Activated naive CD8-positive, alpha-beta T cell treated with anti-CD3 and anti-CD28 coated beads for 36 hours (primary cell): ENCODE results near the gene MACF1. TPM values are rescaled to one million over a fixed set of nuclear protein-coding genes. Genes with fewer than 3 reads are reported as not detected.

Experiments used
- DNase-seq: peaks from one replicate; pipeline ENCODE4 v3.0.0; 2021
- H3K27ac Mint-ChIP-seq: one replicate; pipeline ENCODE4 v1.8.0; 2022; ENCODE audit warnings: mild to moderate bottlenecking, moderate library complexity, mixed read lengths
- H3K27me3 Mint-ChIP-seq: one replicate; pipeline ENCODE4 v1.8.0; 2022; ENCODE audit warnings: mild to moderate bottlenecking, mixed read lengths
- H3K36me3 Mint-ChIP-seq: one replicate; pipeline ENCODE4 v1.8.0; 2021; ENCODE audit warnings: mild to moderate bottlenecking, mixed read lengths
- H3K4me1 Mint-ChIP-seq: one replicate; pipeline ENCODE4 v1.8.0; 2021; ENCODE audit warnings: mixed read lengths
- H3K4me3 Mint-ChIP-seq: one replicate; pipeline ENCODE4 v1.8.0; 2022; ENCODE audit warnings: mild to moderate bottlenecking, moderate library complexity, mixed read lengths
- H3K9me3 Mint-ChIP-seq: one replicate; pipeline ENCODE4 v1.8.0; 2022; ENCODE audit warnings: mixed read lengths
- total RNA-seq, 2 experiments: library from RNA; stranded (reverse); gene quantifications; one replicate each; pipeline ENCODE4 v1.2.3, GENCODE V29; 2021

The MACF1 gene
- total RNA-seq, 2 experiments from 2014 or later = 114 to 130 TPM

- Mint-ChIP-seq H3K27ac (no peak overlapping the region), H3K36me3 (peaks cover 18% of the 10 kb centered on the region), H3K9me3 (no peaks in the 10 kb centered on the region), H3K4me3 (no peak overlapping the region), H3K27me3 (no peaks in the 10 kb centered on the region), H3K4me1 (peaks cover 6% of the 10 kb centered on the region)
- no peak for DNase-seq
These were observed 79.4 kb downstream of the MACF1 start for GRCh38 chr1:39283858-39284257.

DNA sequence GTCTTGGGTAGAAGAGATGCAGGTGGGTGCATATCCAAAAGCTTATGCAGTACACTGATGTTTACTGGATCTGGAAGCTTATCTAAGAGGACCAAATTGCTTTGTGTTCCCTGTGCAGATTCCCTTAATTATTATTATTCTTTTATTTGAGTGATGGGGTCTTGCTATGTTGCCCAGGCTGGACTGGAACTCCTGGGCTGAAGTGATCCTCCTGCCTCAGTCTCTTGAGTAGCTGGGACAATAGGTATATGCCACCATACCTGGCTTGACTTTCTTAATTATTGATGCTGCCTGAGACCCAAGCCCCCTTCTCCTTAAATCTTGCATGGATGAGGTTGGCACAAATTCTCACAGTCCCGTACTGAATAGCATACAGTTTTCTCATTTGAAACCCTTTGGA is 83.0 kb downstream of the MACF1 start:
- no peaks in the 10 kb centered on the region for H3K9me3 Mint-ChIP-seq
- no peak for DNase-seq
- H3K36me3 Mint-ChIP-seq = peaks cover 29% of the 10 kb centered on the region

DNA sequence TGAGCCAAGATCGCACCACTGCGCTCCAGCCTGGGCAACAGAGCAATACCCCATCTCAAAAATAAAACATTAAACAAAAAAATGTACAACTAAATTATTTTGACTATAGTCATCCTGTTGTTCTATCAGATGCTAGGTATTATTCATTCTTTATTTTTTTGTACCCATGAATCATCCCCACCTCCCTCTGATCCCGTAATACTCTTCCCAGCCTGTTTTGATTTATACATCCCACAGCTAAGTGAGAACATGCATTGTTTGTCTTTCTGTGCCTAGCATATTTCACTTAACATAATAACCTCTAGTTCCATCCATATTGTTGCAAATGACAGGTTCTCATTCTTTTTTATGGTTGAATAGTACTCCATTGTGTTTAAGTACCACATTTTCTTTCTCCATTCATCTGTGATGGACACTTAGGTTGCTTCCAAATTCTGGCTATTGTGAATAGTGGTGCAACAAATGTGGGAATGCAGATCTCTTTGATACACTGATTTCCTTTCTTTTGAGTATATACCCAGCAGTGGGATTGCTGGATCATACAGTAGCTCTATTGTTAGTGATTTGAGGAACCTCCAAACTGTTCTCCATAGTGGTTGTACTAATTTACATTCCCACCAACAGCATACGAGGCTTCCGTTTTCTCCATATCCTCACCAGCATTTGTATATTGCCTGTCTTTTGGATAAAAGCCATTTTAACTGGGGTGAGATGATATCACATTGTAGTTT is 84.4 kb downstream of the MACF1 start:
- Mint-ChIP-seq H3K27me3 (no peaks in the 10 kb centered on the region), H3K4me1 (peaks cover 5% of the 10 kb centered on the region), H3K27ac (no peak overlapping the region), H3K4me3 (no peak overlapping the region), H3K36me3 (peaks cover 28% of the 10 kb centered on the region), H3K9me3 (no peaks in the 10 kb centered on the region)
- no peak for DNase-seq

More for the DNA sequence above, 83.0 kb downstream of the MACF1 start:
- H3K4me1 Mint-ChIP-seq = peaks cover 2% of the 10 kb centered on the region
- no peaks in the 10 kb centered on the region for H3K27me3 Mint-ChIP-seq
- no peak overlapping the region for H3K27ac Mint-ChIP-seq
- H3K4me3 Mint-ChIP-seq = no peak overlapping the region

- Mint-ChIP-seq H3K36me3 (peaks cover 36% of the 10 kb centered on the region), H3K27me3 (no peaks in the 10 kb centered on the region), H3K4me3 (no peak overlapping the region), H3K4me1 (peaks cover 5% of the 10 kb centered on the region), H3K27ac (no peak overlapping the region), H3K9me3 (no peaks in the 10 kb centered on the region)
- DNase-seq = no peak
These were observed 87.9 kb downstream of the MACF1 start for GRCh38 chr1:39292401-39292800.

DNA sequence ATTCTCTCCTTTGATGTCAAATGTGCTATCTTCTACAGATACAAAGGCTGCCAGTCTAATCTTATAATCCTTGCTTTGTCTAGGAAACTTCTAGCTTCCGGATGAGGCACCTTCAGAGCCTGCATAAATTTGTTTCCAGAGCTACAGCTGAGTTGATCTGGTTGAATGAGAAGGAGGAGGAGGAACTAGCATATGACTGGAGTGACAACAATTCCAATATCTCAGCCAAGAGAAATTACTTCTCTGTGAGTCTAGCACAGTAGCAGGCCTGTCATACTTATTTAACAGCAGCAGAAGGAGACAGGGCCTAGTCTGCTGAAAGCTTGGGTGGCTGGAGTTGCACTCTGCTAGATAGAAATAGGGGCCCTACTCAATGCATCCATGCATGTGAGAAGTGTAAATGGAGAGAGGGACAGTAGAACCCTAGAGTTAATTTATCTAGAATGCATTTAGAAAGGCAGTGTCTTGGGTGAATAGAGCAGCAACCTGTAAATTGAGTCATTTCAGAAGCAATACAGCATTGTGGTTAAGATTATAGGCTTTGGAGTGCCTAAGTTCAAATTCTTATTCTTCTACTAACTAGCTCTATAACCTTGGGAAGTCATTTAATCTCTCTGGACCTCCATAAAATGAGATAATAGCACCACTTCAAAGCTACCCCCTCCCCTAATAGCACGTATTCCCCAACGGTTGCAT is 89.0 kb downstream of the MACF1 start:
- no peak overlapping the region for H3K4me3 Mint-ChIP-seq
- no peaks in the 10 kb centered on the region for H3K27me3 Mint-ChIP-seq
- H3K9me3 Mint-ChIP-seq = no peaks in the 10 kb centered on the region
- peak overlapping the region; percentile 54 for H3K27ac Mint-ChIP-seq
- peaks cover 34% of the 10 kb centered on the region for H3K36me3 Mint-ChIP-seq
- DNase-seq = no peak
- H3K4me1 Mint-ChIP-seq = peaks cover 5% of the 10 kb centered on the region

DNA sequence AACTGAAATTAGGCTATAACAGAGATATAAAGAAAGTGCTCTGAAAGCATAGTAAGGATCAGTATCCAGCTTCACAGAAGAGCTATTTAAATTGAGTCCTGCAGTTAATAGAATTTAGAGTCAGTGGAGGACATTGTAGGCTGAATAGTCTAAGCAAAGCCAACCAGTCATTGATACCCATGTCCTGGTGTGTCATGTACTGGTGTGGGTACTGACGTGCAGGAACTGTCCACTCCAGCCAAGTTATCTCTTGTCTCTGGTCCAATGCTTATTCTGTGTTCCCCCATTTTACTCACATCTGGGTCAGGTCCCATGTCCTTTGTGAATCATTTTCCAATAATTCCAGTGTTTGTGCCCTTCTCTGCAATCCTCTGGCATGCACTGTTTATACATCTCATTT is 90.0 kb downstream of the MACF1 start:
- Mint-ChIP-seq H3K4me3 (no peak overlapping the region), H3K4me1 (peaks cover 5% of the 10 kb centered on the region), H3K36me3 (peaks cover 29% of the 10 kb centered on the region), H3K9me3 (no peaks in the 10 kb centered on the region), H3K27ac (no peak overlapping the region), H3K27me3 (no peaks in the 10 kb centered on the region)
- DNase-seq = no peak

- H3K4me1 Mint-ChIP-seq = peaks cover 2% of the 10 kb centered on the region
- no peaks in the 10 kb centered on the region for H3K9me3 Mint-ChIP-seq
- peaks cover 27% of the 10 kb centered on the region for H3K36me3 Mint-ChIP-seq
- no peaks in the 10 kb centered on the region for H3K27me3 Mint-ChIP-seq
- H3K4me3 Mint-ChIP-seq = no peak overlapping the region
- no peak overlapping the region for H3K27ac Mint-ChIP-seq
- no peak for DNase-seq
These were observed 91.4 kb downstream of the MACF1 start for GRCh38 chr1:39295901-39296300.

- no peak overlapping the region for H3K27ac Mint-ChIP-seq
- DNase-seq = no peak
- peaks cover 27% of the 10 kb centered on the region for H3K36me3 Mint-ChIP-seq
- H3K4me1 Mint-ChIP-seq = peaks cover 2% of the 10 kb centered on the region
- H3K9me3 Mint-ChIP-seq = no peaks in the 10 kb centered on the region
- H3K27me3 Mint-ChIP-seq = no peaks in the 10 kb centered on the region
- H3K4me3 Mint-ChIP-seq = no peak overlapping the region
These were observed 93.1 kb downstream of the MACF1 start for GRCh38 chr1:39297551-39297950.

DNA sequence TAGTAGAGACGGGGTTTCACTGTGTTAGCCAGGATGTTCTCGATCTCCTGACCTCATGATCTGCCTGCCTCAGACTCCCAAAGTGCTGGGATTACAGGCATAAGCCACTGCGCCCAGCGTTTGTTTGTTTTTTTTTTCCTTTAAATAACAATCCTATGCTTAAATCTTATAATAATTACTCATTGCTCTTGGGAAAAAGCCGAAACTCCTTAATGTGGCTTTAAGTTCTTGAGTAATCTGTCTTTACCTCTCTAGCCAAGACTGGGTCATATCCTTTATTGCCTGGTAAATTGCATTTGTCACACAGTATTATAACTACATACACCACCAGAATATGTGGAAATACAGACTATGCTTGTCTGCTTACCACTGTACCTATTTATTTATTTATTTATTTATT is 97.1 kb downstream of the MACF1 start:
- Mint-ChIP-seq H3K9me3 (no peaks in the 10 kb centered on the region), H3K27ac (no peak overlapping the region), H3K36me3 (peaks cover 27% of the 10 kb centered on the region), H3K4me1 (no peaks in the 10 kb centered on the region), H3K4me3 (no peak overlapping the region), H3K27me3 (no peaks in the 10 kb centered on the region)
- DNase-seq = no peak

DNA sequence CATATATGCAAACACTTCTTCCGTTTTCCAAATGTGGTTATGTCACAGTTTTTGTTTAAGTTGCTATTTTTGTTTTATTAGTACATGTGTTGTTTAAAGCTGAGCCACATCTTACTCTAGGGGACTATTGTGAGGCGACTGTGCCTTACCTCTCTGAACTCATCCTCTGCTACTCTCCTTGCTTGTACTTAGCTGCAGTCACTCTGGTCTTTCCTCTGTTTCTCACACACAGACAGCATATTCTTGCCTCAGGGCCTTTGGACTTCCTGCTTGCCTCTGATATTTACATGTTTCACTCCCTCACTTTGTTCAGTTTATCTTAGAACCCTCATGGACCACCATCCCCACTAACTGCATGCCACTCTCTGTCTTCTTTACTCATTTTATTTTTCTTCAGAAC is 101.1 kb downstream of the MACF1 start:
- no peak for DNase-seq
- Mint-ChIP-seq H3K27me3 (no peaks in the 10 kb centered on the region), H3K36me3 (peaks cover 34% of the 10 kb centered on the region), H3K9me3 (no peaks in the 10 kb centered on the region), H3K4me3 (no peak overlapping the region), H3K27ac (peak overlapping the region; percentile 46), H3K4me1 (no peaks in the 10 kb centered on the region)

GRCh38 chr1:39310015-39310414 is 105.5 kb downstream of the MACF1 start:
- Mint-ChIP-seq H3K27me3 (no peaks in the 10 kb centered on the region), H3K36me3 (peaks cover 21% of the 10 kb centered on the region), H3K9me3 (no peaks in the 10 kb centered on the region), H3K27ac (no peak overlapping the region), H3K4me1 (no peaks in the 10 kb centered on the region), H3K4me3 (no peak overlapping the region)
- no peak for DNase-seq

DNA sequence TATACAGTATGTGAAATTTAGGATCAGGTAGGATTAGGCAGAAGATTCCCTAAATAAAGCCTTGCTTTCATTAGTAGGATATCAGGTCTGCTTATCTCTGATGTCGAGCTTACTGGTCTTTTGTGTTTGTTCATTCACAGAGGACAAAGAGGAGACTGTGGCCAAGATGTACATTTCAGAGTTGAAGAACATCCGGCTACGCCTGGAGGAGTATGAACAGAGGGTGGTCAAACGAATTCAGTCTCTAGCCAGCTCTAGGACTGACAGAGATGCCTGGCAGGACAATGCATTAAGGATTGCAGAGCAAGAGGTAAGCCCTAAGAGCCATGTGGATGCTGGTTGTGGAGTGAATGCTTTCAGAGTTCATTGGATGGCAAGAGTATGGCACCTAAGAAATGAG is 106.2 kb downstream of the MACF1 start:
- Mint-ChIP-seq H3K27ac (no peak overlapping the region), H3K4me3 (no peak overlapping the region), H3K36me3 (peaks cover 22% of the 10 kb centered on the region), H3K9me3 (no peaks in the 10 kb centered on the region), H3K27me3 (no peaks in the 10 kb centered on the region), H3K4me1 (no peaks in the 10 kb centered on the region)
- no peak for DNase-seq

DNA sequence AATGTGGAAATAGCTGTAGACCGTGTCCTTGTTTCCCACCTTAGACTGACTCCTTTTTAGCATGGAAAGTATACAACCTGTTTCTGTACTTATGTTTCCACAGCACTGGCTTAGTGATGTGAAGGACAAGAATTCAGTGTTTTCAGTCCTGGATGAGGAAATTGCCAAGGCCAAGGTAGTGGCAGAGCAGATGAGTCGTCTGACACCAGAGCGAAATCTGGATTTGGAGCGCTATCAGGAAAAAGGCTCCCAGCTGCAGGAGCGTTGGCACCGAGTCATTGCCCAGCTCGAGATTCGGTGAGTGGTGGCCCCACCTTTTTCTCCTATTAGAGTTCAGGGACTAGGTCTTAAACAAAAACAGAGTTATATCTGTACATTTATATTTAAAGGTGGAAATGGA is 112.6 kb downstream of the MACF1 start:
- DNase-seq = no peak
- H3K9me3 Mint-ChIP-seq = no peaks in the 10 kb centered on the region
- H3K4me3 Mint-ChIP-seq = no peak overlapping the region
- H3K4me1 Mint-ChIP-seq = peaks cover 11% of the 10 kb centered on the region
- peaks cover 21% of the 10 kb centered on the region for H3K36me3 Mint-ChIP-seq
- H3K27ac Mint-ChIP-seq = peak overlapping the region; percentile 19
- no peaks in the 10 kb centered on the region for H3K27me3 Mint-ChIP-seq

GRCh38 chr1:39317910-39318633 is 113.6 kb downstream of the MACF1 start:
- no peak for DNase-seq
- H3K4me3 Mint-ChIP-seq = no peak overlapping the region
- H3K27ac Mint-ChIP-seq = no peak overlapping the region
- H3K36me3 Mint-ChIP-seq = peaks cover 27% of the 10 kb centered on the region
- no peaks in the 10 kb centered on the region for H3K9me3 Mint-ChIP-seq
- H3K27me3 Mint-ChIP-seq = no peaks in the 10 kb centered on the region
- H3K4me1 Mint-ChIP-seq = peaks cover 11% of the 10 kb centered on the region

GRCh38 chr1:39321979-39322378 is 117.5 kb downstream of the MACF1 start:
- H3K9me3 Mint-ChIP-seq = no peaks in the 10 kb centered on the region
- DNase-seq = no peak
- H3K27ac Mint-ChIP-seq = peak overlapping the region; percentile 73
- H3K27me3 Mint-ChIP-seq = no peaks in the 10 kb centered on the region
- H3K4me1 Mint-ChIP-seq = peaks cover 11% of the 10 kb centered on the region
- no peak overlapping the region for H3K4me3 Mint-ChIP-seq
- H3K36me3 Mint-ChIP-seq = peaks cover 26% of the 10 kb centered on the region
